Hepatic stellate cell (primary cell): Measurements from ENCODE around the gene ASXL2.
A peak's percentile ranks its signal among the peaks of the same experiment; 100 is the strongest.
"Not testable (repeated sequence)": the region's sequence is repeated elsewhere in the genome, so short reads cannot be mapped to it uniquely, and the experiment has no call there.

Experiments used
- DNase-seq: peaks from one replicate; pipeline ENCODE4 v3.0.0; 2011; ENCODE audit warnings: low spot score

The ASXL2 gene

GRCh38 chr2:25878361-25879132 lies at the start of gene ASXL2:
TSS of gene ASXL2 (minus strand) at chr2:25878487. CDS start at chr2:25878222, 265 bp downstream.
- peak; percentile 90 for DNase-seq

GRCh38 chr2:25926984-25927756 lies 48.9 kb upstream of the ASXL2 start:
- no peak for DNase-seq

GRCh38 chr2:25922501-25922900 lies 44.2 kb upstream of the ASXL2 start:
- no peak for DNase-seq

GRCh38 chr2:25920786-25921415 lies 42.6 kb upstream of the ASXL2 start:
- no peak for DNase-seq

GRCh38 chr2:25920336-25920735 lies 42.0 kb upstream of the ASXL2 start:
- DNase-seq: peak; percentile 63

- DNase-seq: no peak
Observed at GRCh38 chr2:25917832-25918231, 39.5 kb upstream of the ASXL2 start.

GRCh38 chr2:25917411-25917810 lies 39.1 kb upstream of the ASXL2 start:
- not testable (repeated sequence) for DNase-seq

- DNase-seq: not testable (repeated sequence)
Observed at GRCh38 chr2:25915944-25916772, 37.9 kb upstream of the ASXL2 start.

- DNase-seq: not testable (repeated sequence)
Observed at GRCh38 chr2:25915411-25915810, 37.1 kb upstream of the ASXL2 start.

GRCh38 chr2:25913696-25913973 lies 35.3 kb upstream of the ASXL2 start:
- DNase-seq: not testable (repeated sequence)

- DNase-seq: no peak
Observed at GRCh38 chr2:25912851-25913695, 34.8 kb upstream of the ASXL2 start.

- not testable (repeated sequence) for DNase-seq
Observed at GRCh38 chr2:25909574-25909973, 31.3 kb upstream of the ASXL2 start.

- DNase-seq: no peak
Observed at GRCh38 chr2:25905126-25905525, 26.8 kb upstream of the ASXL2 start.

GRCh38 chr2:25903216-25903776 lies 25.0 kb upstream of the ASXL2 start:
- DNase-seq: no peak

GRCh38 chr2:25899404-25899970 lies 21.2 kb upstream of the ASXL2 start:
- DNase-seq: no peak

- no peak for DNase-seq
Observed at GRCh38 chr2:25897506-25897905, 19.2 kb upstream of the ASXL2 start.

- DNase-seq: not testable (repeated sequence)
Observed at GRCh38 chr2:25896308-25896707, 18.0 kb upstream of the ASXL2 start.

GRCh38 chr2:25895610-25896009 lies 17.3 kb upstream of the ASXL2 start:
- DNase-seq: no peak

GRCh38 chr2:25895018-25895417 lies 16.7 kb upstream of the ASXL2 start:
- no peak for DNase-seq

- DNase-seq: peak; percentile 35
Observed at GRCh38 chr2:25894135-25894830, 16.0 kb upstream of the ASXL2 start.
